BE2C (cell line): ENCODE results near the gene ETS1. TPM values are rescaled to one million over a fixed set of nuclear protein-coding genes. Genes with fewer than 3 reads are reported as not detected.

ENCODE experiments used
- DNase-seq: peaks from one replicate; pipeline ENCODE4 v3.0.0-alpha.2; 2020
- H3K27me3 ChIP-seq: fragments of 250-450 bp; sonication (Bioruptor Pico); 2 replicates; pipeline ENCODE4 v1.5.1; 2020; ENCODE audit warnings: mild to moderate bottlenecking
- H3K36me3 ChIP-seq: fragments of 250-450 bp; sonication (Bioruptor Pico); 2 replicates; pipeline ENCODE4 v1.5.1; 2020; ENCODE audit warnings: mild to moderate bottlenecking
- H3K4me1 ChIP-seq: fragments of 250-450 bp; sonication (Bioruptor Pico); 2 replicates; pipeline ENCODE4 v1.5.1; 2020
- H3K4me3 ChIP-seq: 2 replicates; pipeline ENCODE4 v1.5.1; 2011; ENCODE audit warnings: low read depth, low read length
- H3K9me3 ChIP-seq: fragments of 250-450 bp; sonication (Bioruptor Pico); 2 replicates; pipeline ENCODE4 v1.5.1; 2020
- CTCF ChIP-seq: IDR thresholded peaks from 2 replicates; pipeline ENCODE4 v1.5.1; 2012; ENCODE audit warnings: mild to moderate bottlenecking, low read depth, low read length
- polyA plus RNA-seq: library from polyadenylated mRNA; unstranded; fragments of >200 nt; gene quantifications from one replicate; pipeline ENCODE4 v1.2.1, GENCODE V29; 2012; ENCODE audit warnings: low read depth, missing spikeins; ENCODE audit not compliant: insufficient read length, insufficient read depth

ETS1 gene
- 23.4 TPM for polyA plus RNA-seq

GRCh38 chr11:128587415-128587814 lies at the start of gene ETS1:
Gene ETS1, minus strand, starts transcription at chr11:128587558. Its CDS starts 14,428 bp downstream, at chr11:128573130.
- DNase-seq, result no peak
- no peaks in the 10 kb centered on the region for H3K9me3 ChIP-seq
- H3K36me3 ChIP-seq, result no peaks in the 10 kb centered on the region
- TF ChIP-seq CTCF, result no peak
- H3K27me3 ChIP-seq, result no peaks in the 10 kb centered on the region; the same call in 1 of the 2 replicates
- no peaks in the 10 kb centered on the region for H3K4me1 ChIP-seq
- no peak within 1 kb of the TSS for H3K4me3 ChIP-seq

GRCh38 chr11:128634395-128634794 lies 47.0 kb upstream of the ETS1 start:
- Histone ChIP-seq H3K27me3 (no peaks in the 10 kb centered on the region), H3K36me3 (no peaks in the 10 kb centered on the region), H3K9me3 (no peaks in the 10 kb centered on the region), H3K4me3 (no peak overlapping the region), H3K4me1 (no peaks in the 10 kb centered on the region)
- TF ChIP-seq CTCF, result no peak
- no peak for DNase-seq

- Histone ChIP-seq H3K27me3 (no peaks in the 10 kb centered on the region), H3K9me3 (no peaks in the 10 kb centered on the region), H3K4me1 (no peaks in the 10 kb centered on the region), H3K36me3 (no peaks in the 10 kb centered on the region), H3K4me3 (no peak overlapping the region)
- DNase-seq, result no peak
- TF ChIP-seq CTCF, result no peak
These were observed 46.1 kb upstream of the ETS1 start for GRCh38 chr11:128633384-128633965.

GRCh38 chr11:128632141-128632791 lies 44.9 kb upstream of the ETS1 start:
- no peaks in the 10 kb centered on the region for H3K4me1 ChIP-seq
- no peaks in the 10 kb centered on the region for H3K27me3 ChIP-seq
- peak; percentile 76 for TF ChIP-seq CTCF
- no peaks in the 10 kb centered on the region for H3K9me3 ChIP-seq
- no peaks in the 10 kb centered on the region for H3K36me3 ChIP-seq
- DNase-seq, result peak; percentile 42
- no peak overlapping the region for H3K4me3 ChIP-seq

GRCh38 chr11:128630367-128631230 lies 43.2 kb upstream of the ETS1 start:
- TF ChIP-seq CTCF, result peak; percentile 93
- DNase-seq, result peak; percentile 82
- no peaks in the 10 kb centered on the region for H3K27me3 ChIP-seq
- H3K36me3 ChIP-seq, result no peaks in the 10 kb centered on the region
- H3K4me1 ChIP-seq, result no peaks in the 10 kb centered on the region
- no peak overlapping the region for H3K4me3 ChIP-seq
- H3K9me3 ChIP-seq, result no peaks in the 10 kb centered on the region
